ENCODE data around the gene CSF3R.

CSF3R gene

GRCh38 chr1:36453600-36454388 lies 28.9 kb downstream of the CSF3R start:
- DNase-seq (ENCODE audit: low spot score) = no peak
- peaks cover 39% of the 10 kb centered on the region for H3K36me3 ChIP-seq (ENCODE audit: low read depth)

GRCh38 chr1:36453051-36453450 lies 29.7 kb downstream of the CSF3R start:
- H3K27ac ChIP-seq (ENCODE audit: poor library complexity, severe bottlenecking) = no peak overlapping the region
- H3K36me3 ChIP-seq (ENCODE audit: low read depth) = peaks cover 32% of the 10 kb centered on the region
- H3K4me1 ChIP-seq (ENCODE audit: insufficient read depth, poor library complexity, severe bottlenecking) = peaks cover 15% of the 10 kb centered on the region
- no peak overlapping the region for H3K4me3 ChIP-seq (ENCODE audit: severe bottlenecking)
- H3K9me3 ChIP-seq (ENCODE audit: severe bottlenecking) = no peaks in the 10 kb centered on the region
- TF ChIP-seq, protein P1, sequence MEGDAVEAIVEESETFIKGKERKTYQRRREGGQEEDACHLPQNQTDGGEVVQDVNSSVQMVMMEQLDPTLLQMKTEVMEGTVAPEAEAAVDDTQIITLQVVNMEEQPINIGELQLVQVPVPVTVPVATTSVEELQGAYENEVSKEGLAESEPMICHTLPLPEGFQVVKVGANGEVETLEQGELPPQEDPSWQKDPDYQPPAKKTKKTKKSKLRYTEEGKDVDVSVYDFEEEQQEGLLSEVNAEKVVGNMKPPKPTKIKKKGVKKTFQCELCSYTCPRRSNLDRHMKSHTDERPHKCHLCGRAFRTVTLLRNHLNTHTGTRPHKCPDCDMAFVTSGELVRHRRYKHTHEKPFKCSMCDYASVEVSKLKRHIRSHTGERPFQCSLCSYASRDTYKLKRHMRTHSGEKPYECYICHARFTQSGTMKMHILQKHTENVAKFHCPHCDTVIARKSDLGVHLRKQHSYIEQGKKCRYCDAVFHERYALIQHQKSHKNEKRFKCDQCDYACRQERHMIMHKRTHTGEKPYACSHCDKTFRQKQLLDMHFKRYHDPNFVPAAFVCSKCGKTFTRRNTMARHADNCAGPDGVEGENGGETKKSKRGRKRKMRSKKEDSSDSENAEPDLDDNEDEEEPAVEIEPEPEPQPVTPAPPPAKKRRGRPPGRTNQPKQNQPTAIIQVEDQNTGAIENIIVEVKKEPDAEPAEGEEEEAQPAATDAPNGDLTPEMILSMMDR (IDR thresholded peaks at IDR 0.05; ENCODE audit: poor library complexity, severe bottlenecking) = no peak
- ATAC-seq (ENCODE audit: low read depth) = no peak
- no peaks in the 10 kb centered on the region for H3K27me3 ChIP-seq (ENCODE audit: insufficient read depth, poor library complexity, severe bottlenecking)
- no peak for DNase-seq (ENCODE audit: low spot score)

More at GRCh38 chr1:36453600-36454388, 28.9 kb downstream of the CSF3R start:
- no peaks in the 10 kb centered on the region for H3K27me3 ChIP-seq (ENCODE audit: insufficient read depth, poor library complexity, severe bottlenecking)
- no peak for ATAC-seq (ENCODE audit: low read depth)
- H3K4me1 ChIP-seq (ENCODE audit: insufficient read depth, poor library complexity, severe bottlenecking) = peaks cover 7% of the 10 kb centered on the region
- H3K9me3 ChIP-seq (ENCODE audit: severe bottlenecking) = no peaks in the 10 kb centered on the region
- no peak overlapping the region for H3K4me3 ChIP-seq (ENCODE audit: severe bottlenecking)
- TF ChIP-seq, protein P1 (IDR thresholded peaks at IDR 0.05; ENCODE audit: poor library complexity, severe bottlenecking) = no peak
- H3K27ac ChIP-seq (ENCODE audit: poor library complexity, severe bottlenecking) = no peak overlapping the region

GRCh38 chr1:36450919-36451305 lies 31.8 kb downstream of the CSF3R start:
- Histone ChIP-seq H3K9me3 (ENCODE audit: severe bottlenecking) (no peaks in the 10 kb centered on the region), H3K4me3 (ENCODE audit: severe bottlenecking) (peak overlapping the region; percentile 43), H3K27ac (ENCODE audit: poor library complexity, severe bottlenecking) (peak overlapping the region; percentile 41), H3K4me1 (ENCODE audit: insufficient read depth, poor library complexity, severe bottlenecking) (peaks cover 15% of the 10 kb centered on the region), H3K36me3 (ENCODE audit: low read depth) (peaks cover 14% of the 10 kb centered on the region), H3K27me3 (ENCODE audit: insufficient read depth, poor library complexity, severe bottlenecking) (no peaks in the 10 kb centered on the region)
- DNase-seq (ENCODE audit: low spot score) (no peak), ATAC-seq (ENCODE audit: low read depth) (no peak)
- TF ChIP-seq, protein P1 (IDR thresholded peaks at IDR 0.05; ENCODE audit: poor library complexity, severe bottlenecking) = no peak

DNA sequence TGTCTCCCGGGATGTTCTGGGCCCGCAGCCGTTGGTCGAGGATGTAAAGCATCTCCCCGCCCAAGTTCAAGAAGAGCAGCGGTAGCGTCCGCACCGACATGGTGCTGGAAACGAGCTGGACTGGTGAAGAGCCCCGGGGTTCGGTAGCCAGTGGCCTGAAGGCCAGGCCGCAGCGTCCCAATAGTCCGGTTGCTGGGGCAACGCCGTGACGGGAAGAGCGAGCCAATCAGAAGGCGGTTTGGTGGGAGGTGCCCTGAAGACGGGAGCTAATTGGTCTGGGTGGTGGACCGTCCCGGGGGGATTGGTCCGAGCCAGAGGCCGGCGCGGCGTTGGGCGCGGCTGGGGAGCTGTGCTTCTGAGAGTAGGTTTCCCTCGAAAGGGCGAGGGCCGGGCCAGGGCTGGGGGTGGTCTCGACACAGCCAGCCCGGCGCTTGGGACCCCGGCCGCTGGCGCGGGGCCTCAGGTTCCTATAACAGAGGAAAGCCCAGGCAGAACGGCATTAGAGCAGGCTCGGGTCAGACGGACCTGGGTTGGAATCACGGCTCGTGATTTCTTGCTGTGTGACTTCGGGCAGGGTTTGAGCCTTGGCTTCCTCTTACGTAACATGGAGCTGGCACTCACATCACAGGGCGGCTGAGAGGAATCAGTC lies 32.3 kb downstream of the CSF3R start, which contains the start of gene OSCP1:
TSS of gene OSCP1 (minus strand) at position 182 of the 649 bp plus-strand sequence. CDS start at position 100, 82 bp downstream.
- peak; percentile 94 for DNase-seq (ENCODE audit: low spot score)
- peak within 1 kb of the TSS; percentile 41 for H3K27ac ChIP-seq (ENCODE audit: poor library complexity, severe bottlenecking)
- TF ChIP-seq, protein P1 (IDR thresholded peaks at IDR 0.05; ENCODE audit: poor library complexity, severe bottlenecking) = no peak

More for the DNA sequence above, 32.3 kb downstream of the CSF3R start, which contains the start of gene OSCP1:
- peaks cover 9% of the 10 kb centered on the region for H3K36me3 ChIP-seq (ENCODE audit: low read depth)
- peak within 1 kb of the TSS; percentile 43 for H3K4me3 ChIP-seq (ENCODE audit: severe bottlenecking)
- no peaks in the 10 kb centered on the region for H3K9me3 ChIP-seq (ENCODE audit: severe bottlenecking)
- H3K4me1 ChIP-seq (ENCODE audit: insufficient read depth, poor library complexity, severe bottlenecking) = peaks cover 15% of the 10 kb centered on the region
- peak; percentile 98 for ATAC-seq (ENCODE audit: low read depth)
- H3K27me3 ChIP-seq (ENCODE audit: insufficient read depth, poor library complexity, severe bottlenecking) = no peaks in the 10 kb centered on the region
